Astrocyte (in vitro differentiated cells and primary cell): ENCODE results near the gene ENO2.

Source experiments
- CTCF ChIP-seq: IDR thresholded peaks from 2 replicates; pipeline ENCODE4 v1.5.1; 2011; ENCODE audit warnings: low read depth, mild to moderate bottlenecking, inconsistent platforms, low read length, moderate library complexity; ENCODE audit not compliant: insufficient read depth
- EZH2 ChIP-seq: IDR thresholded peaks from 2 replicates; pipeline ENCODE4 v1.6.1; 2012; ENCODE audit warnings: mild to moderate bottlenecking, low read length, inconsistent platforms; ENCODE audit not compliant: insufficient read depth

- TF ChIP-seq CTCF (no peak), EZH2 (no peak)
These were observed 41.0 kb upstream of the ENO2 start, which contains the start of gene SPSB2 for GRCh38 chr12:6873094-6874014.
